Progenitor cell of endocrine pancreas (in vitro differentiated cells): ENCODE results near the gene VSNL1. TPM values are rescaled to one million over a fixed set of nuclear protein-coding genes. Genes with fewer than 3 reads are reported as not detected.

Source experiments
- DNase-seq: peaks from one replicate; pipeline ENCODE4 v3.0.0; 2021; ENCODE audit warnings: low spot score; ENCODE audit not compliant: unreplicated experiment
- H3K27ac Mint-ChIP-seq: 2 replicates; pipeline ENCODE4 v1.8.0; 2021; ENCODE audit warnings: mild to moderate bottlenecking, moderate library complexity, mixed read lengths
- H3K27me3 Mint-ChIP-seq: 2 replicates; pipeline ENCODE4 v1.8.0; 2021; ENCODE audit warnings: mixed read lengths
- H3K36me3 Mint-ChIP-seq: 2 replicates; pipeline ENCODE4 v1.8.0; 2022; ENCODE audit warnings: mixed read lengths; ENCODE audit not compliant: insufficient read depth
- H3K4me1 Mint-ChIP-seq: 2 replicates; pipeline ENCODE4 v1.8.0; 2021; ENCODE audit warnings: low read depth, mixed read lengths
- H3K4me3 Mint-ChIP-seq: 2 replicates; pipeline ENCODE4 v1.8.0; 2021; ENCODE audit warnings: low read depth, mild to moderate bottlenecking, moderate library complexity, mixed read lengths
- H3K9me3 Mint-ChIP-seq: 2 replicates; pipeline ENCODE4 v1.8.0; 2021; ENCODE audit warnings: low read depth, mixed read lengths
- CTCF ChIP-seq: fragments of 200-600 bp; sonication (generic); IDR thresholded peaks from one replicate; pipeline ENCODE4 v1.5.0; 2021; ENCODE audit warnings: antibody characterized with exemption, mild to moderate bottlenecking; ENCODE audit not compliant: unreplicated experiment
- total RNA-seq: library from RNA; stranded (reverse); gene quantifications from 2 replicates; pipeline ENCODE4 v1.2.1, GENCODE V29; 2021

VSNL1 gene
- total RNA-seq, 1 donor from 2014 or later: 1.1 TPM

- H3K27me3 Mint-ChIP-seq: peaks cover 41% of the 10 kb centered on the region
- no peak overlapping the region for H3K27ac Mint-ChIP-seq
- H3K9me3 Mint-ChIP-seq: no peaks in the 10 kb centered on the region
- peaks cover 17% of the 10 kb centered on the region for H3K4me1 Mint-ChIP-seq
- no peaks in the 10 kb centered on the region for H3K36me3 Mint-ChIP-seq
- no peak for TF ChIP-seq CTCF
- H3K4me3 Mint-ChIP-seq: no peak overlapping the region
- no peak for DNase-seq
These were observed 49.9 kb downstream of the VSNL1 start for GRCh38 chr2:17590342-17590911.

GRCh38 chr2:17591846-17592245, 51.4 kb downstream of the VSNL1 start:
- no peak for DNase-seq
- Mint-ChIP-seq H3K27me3 (peaks cover 44% of the 10 kb centered on the region), H3K4me1 (peaks cover 17% of the 10 kb centered on the region), H3K36me3 (no peaks in the 10 kb centered on the region), H3K27ac (no peak overlapping the region), H3K9me3 (no peaks in the 10 kb centered on the region), H3K4me3 (no peak overlapping the region)
- TF ChIP-seq CTCF: no peak

GRCh38 chr2:17592731-17593409, 52.4 kb downstream of the VSNL1 start:
- H3K36me3 Mint-ChIP-seq: no peaks in the 10 kb centered on the region
- H3K4me1 Mint-ChIP-seq: peaks cover 17% of the 10 kb centered on the region
- no peak for DNase-seq
- TF ChIP-seq CTCF: no peak
- H3K9me3 Mint-ChIP-seq: no peaks in the 10 kb centered on the region
- H3K4me3 Mint-ChIP-seq: no peak overlapping the region
- peaks cover 42% of the 10 kb centered on the region for H3K27me3 Mint-ChIP-seq
- H3K27ac Mint-ChIP-seq: no peak overlapping the region

DNA sequence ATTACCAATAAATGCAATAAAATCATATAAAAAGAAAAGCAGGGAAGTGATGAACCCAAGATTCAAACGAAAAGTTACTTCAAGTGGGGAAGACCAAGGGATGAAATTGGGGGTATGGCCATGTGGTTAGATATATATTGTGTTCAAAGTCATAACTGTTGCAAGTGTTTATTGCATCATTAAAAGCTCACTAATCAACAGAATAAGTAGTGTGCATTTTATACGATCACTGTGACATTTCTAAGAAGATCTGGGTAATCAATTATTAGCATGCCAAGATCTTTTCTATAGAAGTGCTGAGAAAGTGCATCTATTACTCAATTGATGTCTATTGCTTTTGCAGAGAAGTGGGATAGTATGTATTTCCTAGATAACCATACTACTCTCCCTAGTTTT, 52.9 kb downstream of the VSNL1 start:
- Mint-ChIP-seq H3K9me3 (no peaks in the 10 kb centered on the region), H3K4me1 (peaks cover 17% of the 10 kb centered on the region), H3K4me3 (no peak overlapping the region), H3K27me3 (peaks cover 42% of the 10 kb centered on the region), H3K27ac (no peak overlapping the region), H3K36me3 (no peaks in the 10 kb centered on the region)
- no peak for DNase-seq
- no peak for TF ChIP-seq CTCF

- Mint-ChIP-seq H3K36me3 (no peaks in the 10 kb centered on the region), H3K9me3 (no peaks in the 10 kb centered on the region), H3K27me3 (peaks cover 42% of the 10 kb centered on the region), H3K4me1 (peaks cover 17% of the 10 kb centered on the region), H3K4me3 (no peak overlapping the region), H3K27ac (no peak overlapping the region)
- no peak for TF ChIP-seq CTCF
- DNase-seq: no peak
These were observed 53.5 kb downstream of the VSNL1 start for GRCh38 chr2:17593841-17594491.
